Measurements from ENCODE around the gene SPECC1L.
"Not testable (repeated sequence)": the region's sequence is repeated elsewhere in the genome, so short reads cannot be mapped to it uniquely, and the experiment has no call there.

Gene SPECC1L

DNA sequence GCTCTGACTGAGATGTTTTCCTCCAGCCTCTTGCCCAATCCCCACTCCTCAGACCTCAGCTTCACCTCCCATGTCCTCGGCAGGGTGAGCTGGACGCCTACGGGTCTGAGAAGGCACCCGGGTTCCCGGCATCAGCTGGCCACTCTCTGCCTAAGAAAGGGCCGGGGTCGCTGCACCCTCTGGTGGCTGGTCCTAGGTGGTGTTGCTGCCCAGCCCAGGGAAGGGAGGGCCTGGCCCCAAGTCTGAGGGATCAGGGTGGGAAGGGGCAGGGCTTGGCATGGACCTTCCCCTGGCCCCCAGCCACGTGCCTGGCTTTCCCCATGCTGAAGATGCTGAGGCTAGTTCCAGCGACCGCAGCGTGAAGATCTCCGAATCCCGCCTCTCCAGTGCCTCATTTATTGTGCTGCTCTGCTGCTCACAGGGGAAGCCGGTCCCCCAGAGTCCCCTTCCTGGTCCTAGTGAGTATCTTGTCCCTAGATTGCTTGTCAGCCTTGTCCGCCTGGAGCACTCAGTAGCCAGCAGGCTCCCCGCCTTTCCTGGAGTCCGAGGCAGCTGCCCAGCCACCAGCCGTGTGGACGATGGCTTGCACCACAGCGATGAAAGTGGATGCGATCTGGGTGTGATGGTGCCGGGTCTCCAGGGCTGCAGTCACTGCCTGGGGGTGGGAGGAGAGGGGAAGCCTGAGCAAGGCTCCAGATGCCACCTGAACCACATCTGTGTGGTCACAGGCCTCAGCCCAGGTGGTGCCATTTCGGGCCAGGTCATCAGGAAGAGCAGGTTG lies 22.9 kb upstream of the SPECC1L start:
- peak; percentile 85 for DNase-seq

DNA sequence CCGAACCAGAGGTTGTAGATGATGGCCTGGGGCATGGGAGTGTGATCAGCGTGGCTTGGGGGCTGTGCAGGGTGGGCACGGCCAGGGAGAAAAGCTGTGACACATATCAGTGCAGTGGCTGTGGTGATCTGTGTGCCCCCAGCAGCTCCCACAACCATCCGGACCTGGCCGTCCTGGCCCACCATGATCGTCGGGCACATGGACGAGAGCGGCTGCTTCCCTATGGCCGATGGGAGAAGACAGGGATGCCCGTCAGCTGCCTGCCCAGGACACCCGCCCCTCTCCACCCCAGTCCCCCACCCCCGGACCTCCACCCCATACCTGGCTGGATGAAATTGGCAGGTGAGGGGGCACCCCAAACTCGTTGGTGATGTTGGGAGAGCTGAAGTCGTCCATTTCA lies 22.0 kb upstream of the SPECC1L start:
- not testable (repeated sequence) for DNase-seq

GRCh38 chr22:24249413-24249812 lies 21.2 kb upstream of the SPECC1L start:
- not testable (repeated sequence) for DNase-seq

DNA sequence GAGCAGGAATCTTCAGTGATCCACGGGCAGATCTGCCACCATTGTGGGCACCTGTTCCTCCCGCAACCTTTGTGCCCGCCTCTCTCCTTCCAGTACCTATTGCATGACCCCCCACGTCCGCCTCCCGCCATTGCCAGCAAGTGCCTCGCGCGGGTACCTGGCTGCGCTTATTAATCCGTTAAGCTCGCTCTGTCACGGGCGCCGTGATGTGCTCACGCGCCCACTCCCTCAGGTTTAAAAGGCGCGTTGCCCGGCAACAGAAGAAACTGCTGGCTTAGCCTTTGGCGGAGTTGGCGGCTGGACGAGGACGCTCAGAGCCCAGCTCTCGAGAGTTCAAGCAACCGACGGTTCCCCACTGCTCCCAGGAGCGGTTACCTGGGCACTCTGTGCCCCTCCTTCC lies 19.3 kb upstream of the SPECC1L start:
- not testable (repeated sequence) for DNase-seq

DNA sequence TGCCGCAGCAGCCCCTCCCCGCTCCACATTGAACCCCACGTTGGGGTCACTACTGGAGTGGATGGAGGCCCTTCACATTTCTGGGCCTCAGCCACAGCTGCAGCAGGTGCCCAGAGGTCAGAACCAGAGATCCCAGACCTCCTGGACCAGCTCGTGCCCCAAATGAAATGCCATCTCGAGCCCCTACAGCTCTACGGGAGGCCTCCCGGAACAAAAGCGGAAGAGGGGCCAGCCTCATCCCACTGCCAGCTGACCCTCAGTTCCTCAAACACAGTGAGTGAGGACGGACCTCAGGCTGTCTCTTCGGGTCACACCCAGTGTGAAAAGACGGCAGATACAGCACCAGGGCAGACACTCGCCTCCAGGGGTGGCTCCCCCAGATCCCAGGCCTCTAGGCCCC lies 17.5 kb upstream of the SPECC1L start:
- DNase-seq: not testable (repeated sequence)

DNA sequence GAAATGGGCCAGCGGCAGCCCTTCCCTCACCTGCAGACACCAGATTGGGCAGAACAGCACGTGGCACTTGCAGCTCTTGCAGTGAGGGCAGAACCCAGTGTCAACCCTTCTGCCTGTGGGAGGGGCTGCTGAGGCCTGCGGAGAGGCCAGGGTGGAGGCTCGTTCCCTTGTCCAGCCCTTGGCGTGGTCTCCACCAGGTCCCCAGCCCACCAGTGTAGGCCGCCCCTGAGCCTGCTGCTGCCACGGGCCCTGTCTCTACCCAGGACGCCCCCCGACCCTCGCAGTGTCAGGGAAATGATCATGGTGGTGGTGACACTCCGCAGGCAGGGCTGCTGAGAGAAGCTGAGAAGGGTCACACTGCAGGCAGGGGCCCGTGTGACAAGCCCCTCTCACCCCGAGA lies 14.5 kb upstream of the SPECC1L start:
- DNase-seq: not testable (repeated sequence)

- not testable (repeated sequence) for DNase-seq
These were observed 13.9 kb upstream of the SPECC1L start for GRCh38 chr22:24256736-24257135.

DNA sequence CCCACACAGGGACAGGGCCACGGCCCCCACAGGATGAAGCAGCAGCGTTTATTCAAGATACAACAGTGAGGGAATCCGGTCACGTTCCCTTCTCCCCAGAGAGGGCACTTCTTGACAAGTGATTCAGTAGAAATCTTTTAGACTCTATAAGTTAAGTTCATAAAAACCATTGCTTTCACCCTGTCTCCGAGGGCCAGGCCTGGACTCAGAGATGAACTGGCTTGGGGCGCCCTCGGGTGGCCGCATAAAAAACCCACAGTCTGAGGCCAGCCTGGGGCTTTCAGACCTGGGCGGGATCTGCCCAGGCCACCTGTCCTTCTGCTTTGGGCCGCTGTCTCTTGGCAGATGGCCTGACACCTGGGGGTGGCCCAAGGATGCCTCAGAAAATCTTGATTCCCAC lies 11.2 kb upstream of the SPECC1L start:
- DNase-seq: not testable (repeated sequence)

DNA sequence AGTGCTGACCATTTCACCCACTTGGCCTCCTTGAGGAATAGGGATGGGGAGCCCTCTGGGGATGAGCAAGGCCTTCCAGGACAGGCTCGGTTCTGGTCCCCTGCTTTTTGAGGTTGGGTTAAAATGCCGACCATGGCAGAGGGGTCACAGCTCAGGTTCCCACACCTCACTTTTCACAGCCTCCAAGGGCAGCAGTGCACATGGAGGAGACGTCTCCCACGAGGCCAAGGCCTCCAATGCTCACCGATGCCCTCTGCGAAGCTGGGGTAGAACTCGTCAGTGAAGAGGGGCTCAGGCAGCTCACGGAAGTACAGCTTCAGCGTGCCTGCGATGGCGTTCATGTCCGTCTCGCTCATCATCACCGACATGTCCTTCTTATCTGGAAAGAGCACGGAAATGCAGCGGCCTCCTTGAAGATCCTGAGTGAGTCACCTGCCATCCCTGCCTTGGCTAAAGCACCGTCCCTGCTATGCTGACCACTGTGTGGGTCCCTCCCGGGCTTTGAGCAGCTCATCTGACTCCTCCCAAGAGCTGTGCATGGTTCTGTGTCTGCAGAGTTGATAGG lies 8.4 kb upstream of the SPECC1L start:
- not testable (repeated sequence) for DNase-seq

GRCh38 chr22:24263479-24263878 lies 7.2 kb upstream of the SPECC1L start:
- not testable (repeated sequence) for DNase-seq

GRCh38 chr22:24264329-24264896 lies 6.2 kb upstream of the SPECC1L start:
- DNase-seq: not testable (repeated sequence)

- no peak for DNase-seq
These were observed 4.9 kb upstream of the SPECC1L start for GRCh38 chr22:24265734-24266133.

DNA sequence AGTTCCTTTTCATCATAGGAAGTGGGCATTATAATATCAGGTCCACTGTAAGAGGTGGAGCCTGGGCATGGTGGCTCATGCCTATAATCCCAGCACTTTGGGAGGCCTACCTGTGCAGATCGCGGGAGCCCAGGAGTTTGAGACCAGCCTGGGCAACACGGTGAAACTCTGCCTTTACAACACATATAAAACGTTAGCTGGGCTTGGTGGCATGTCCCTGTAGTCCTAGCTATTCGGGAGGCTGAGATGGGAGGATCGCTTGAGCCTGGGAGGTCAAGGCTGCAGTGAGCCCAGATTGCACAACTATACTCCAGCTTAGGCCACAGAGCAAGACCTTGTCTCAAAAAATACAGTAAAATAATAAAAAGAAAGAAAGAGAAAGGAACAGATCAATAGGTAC lies 4.1 kb upstream of the SPECC1L start:
- DNase-seq: not testable (repeated sequence)

- no peak for DNase-seq
These were observed 789 bp downstream of the SPECC1L start for GRCh38 chr22:24271386-24271854.

DNA sequence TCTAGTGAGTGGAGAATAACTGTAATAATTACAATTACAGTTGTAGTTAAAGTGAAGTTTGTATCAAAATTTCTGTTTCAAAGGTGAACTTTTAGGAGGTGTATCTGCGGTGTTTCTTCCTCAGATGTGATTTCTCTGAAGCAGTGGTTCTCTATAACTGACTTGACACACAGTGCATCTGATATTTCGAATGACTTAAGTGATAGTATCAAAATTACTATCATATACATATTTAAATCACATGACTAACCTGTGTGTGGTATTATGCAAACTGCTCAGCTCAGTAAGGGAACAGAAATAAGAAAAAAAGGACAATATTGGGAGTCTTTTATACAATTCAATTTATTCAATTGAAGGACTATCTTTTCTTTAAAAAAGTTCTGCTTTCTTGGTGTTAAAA lies 2.4 kb downstream of the SPECC1L start:
- not testable (repeated sequence) for DNase-seq

DNA sequence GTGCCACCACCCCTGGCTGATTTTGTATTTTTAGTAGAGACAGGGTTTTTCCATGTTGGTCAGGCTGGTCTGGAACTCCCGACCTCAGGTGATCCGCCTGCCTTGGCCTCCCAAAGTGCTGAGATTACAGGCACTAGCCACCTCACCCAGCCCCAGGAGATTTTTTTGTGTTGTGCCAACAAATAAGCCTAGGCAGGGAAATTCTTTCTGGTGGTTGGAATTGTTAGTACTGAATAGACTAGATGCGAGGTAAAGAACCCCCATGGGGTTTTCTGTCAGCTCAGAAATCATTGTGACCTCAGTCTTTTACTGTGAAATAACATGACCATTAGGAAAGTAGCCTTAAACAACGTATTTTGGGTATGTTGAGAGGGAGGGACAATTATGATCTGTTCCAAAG lies 3.3 kb downstream of the SPECC1L start:
- not testable (repeated sequence) for DNase-seq

- not testable (repeated sequence) for DNase-seq
These were observed 4.2 kb downstream of the SPECC1L start for GRCh38 chr22:24274696-24275405.

DNA sequence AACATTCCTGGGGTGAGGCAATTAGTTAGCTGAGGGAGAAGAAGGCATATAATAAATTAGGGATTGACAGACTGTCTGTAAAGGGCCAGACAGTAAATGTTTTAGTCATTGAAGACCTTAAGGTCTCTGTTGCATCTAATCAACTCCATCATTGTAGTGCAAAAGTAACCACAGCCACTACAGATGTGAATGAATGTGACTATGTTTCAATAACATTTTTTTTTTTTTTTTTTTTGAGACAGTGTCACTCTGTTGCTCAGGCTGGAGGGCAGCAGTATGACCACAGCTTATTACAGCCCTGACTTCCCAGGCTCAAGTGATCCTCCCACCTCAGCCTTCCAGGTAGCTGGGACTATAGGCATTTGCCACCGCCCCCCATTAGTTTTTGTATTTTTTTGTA lies 9.7 kb downstream of the SPECC1L start:
- DNase-seq: not testable (repeated sequence)

- no peak for DNase-seq
These were observed 11.8 kb downstream of the SPECC1L start for GRCh38 chr22:24282401-24282800.

GRCh38 chr22:24284747-24285203 lies 14.1 kb downstream of the SPECC1L start:
- DNase-seq: no peak

GRCh38 chr22:24285245-24285644 lies 14.6 kb downstream of the SPECC1L start:
- no peak for DNase-seq

DNA sequence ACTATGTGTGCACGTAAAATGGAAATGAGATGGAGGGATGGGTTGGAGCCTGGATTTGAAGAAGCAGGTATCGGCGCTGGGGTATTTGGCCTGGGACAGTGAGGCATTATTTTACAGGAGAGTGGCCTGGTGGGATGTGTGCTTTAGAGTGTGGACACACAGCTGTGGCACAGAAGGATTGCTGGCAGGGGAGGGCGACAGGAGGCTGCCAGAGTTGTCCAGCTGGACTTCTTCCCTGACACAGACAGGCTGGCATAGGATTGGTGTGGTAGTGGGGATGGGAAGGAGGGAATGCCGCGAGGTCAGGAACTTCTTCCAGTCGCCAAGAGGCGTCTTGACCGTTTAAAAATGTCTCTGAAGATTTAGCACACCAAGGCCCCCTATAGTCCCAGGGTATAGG lies 16.6 kb downstream of the SPECC1L start:
- not testable (repeated sequence) for DNase-seq

DNA sequence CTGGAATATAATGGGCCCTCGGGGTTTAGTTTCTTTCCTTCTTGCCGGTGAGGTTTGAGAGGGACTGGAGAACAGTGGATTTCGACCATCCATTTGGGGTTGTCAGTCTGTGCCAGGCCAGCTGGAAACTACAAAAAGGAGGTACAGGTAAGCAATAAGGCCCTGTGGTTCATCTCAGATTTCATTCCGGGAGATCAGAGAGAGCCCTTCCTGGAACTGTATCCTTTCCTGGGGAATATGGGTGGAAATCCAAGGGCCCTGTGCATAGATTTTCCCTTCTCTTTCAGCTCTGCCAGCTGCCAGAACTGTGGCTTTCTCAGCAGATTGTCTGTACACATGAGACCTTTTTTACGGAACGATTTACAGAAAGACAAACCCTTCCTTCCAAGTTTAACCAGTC lies 17.2 kb downstream of the SPECC1L start:
- not testable (repeated sequence) for DNase-seq

All from GOT3 (cell line).